ENCODE measurements around the gene FGFRL1.

FGFRL1 gene

GRCh38 chr4:1011022-1011665 lies at the start of gene FGFRL1:
TSS of gene FGFRL1 (plus strand) at chr4:1011626. CDS start at chr4:1012486, 860 bp downstream.
- H3K9me3 ChIP-seq (ENCODE audit: control insufficient read depth in 1 of 2, low read length in 2 of 2) = no peaks in the 10 kb centered on the region

GRCh38 chr4:962231-963208 lies 48.9 kb upstream of the FGFRL1 start:
- Histone ChIP-seq H3K27me3 (ENCODE audit: low read depth, low read length) (no peaks in the 10 kb centered on the region), H3K4me3 (ENCODE audit: low read depth in 1 of 2, low read length in 2 of 2) (no peak overlapping the region), H3K36me3 (ENCODE audit: control insufficient read depth in 1 of 2, insufficient read depth in 2 of 2, low read length in 2 of 2) (peaks cover 2 to 49% of the 10 kb centered on the region in 2 donors), H3K27ac (ENCODE audit: low read length) (no peak overlapping the region), H3K9me3 (ENCODE audit: control insufficient read depth in 1 of 2, low read length in 2 of 2) (no peaks in the 10 kb centered on the region), H3K4me1 (ENCODE audit: control insufficient read depth in 1 of 2, insufficient read depth in 2 of 2, low read length in 2 of 2) (peaks cover 0 to under 1% of the 10 kb centered on the region in 2 donors)

More at GRCh38 chr4:1011022-1011665, at the start of gene FGFRL1:
- Histone ChIP-seq H3K4me3 (ENCODE audit: low read depth in 1 of 2, low read length in 2 of 2) (peak within 1 kb of the TSS; percentile 37 to 75), H3K27me3 (ENCODE audit: low read depth, low read length) (peaks cover 3% of the 10 kb centered on the region), H3K36me3 (ENCODE audit: control insufficient read depth in 1 of 2, insufficient read depth in 2 of 2, low read length in 2 of 2) (no peaks in the 10 kb centered on the region), H3K4me1 (ENCODE audit: control insufficient read depth in 1 of 2, insufficient read depth in 2 of 2, low read length in 2 of 2) (peaks cover 0 to 28% of the 10 kb centered on the region in 2 donors), H3K27ac (ENCODE audit: low read length) (no peak within 1 kb of the TSS)

- Histone ChIP-seq H3K4me1 (ENCODE audit: control insufficient read depth in 1 of 2, insufficient read depth in 2 of 2, low read length in 2 of 2) (peaks cover 0 to 5% of the 10 kb centered on the region in 2 donors), H3K9me3 (ENCODE audit: control insufficient read depth in 1 of 2, low read length in 2 of 2) (no peaks in the 10 kb centered on the region), H3K36me3 (ENCODE audit: control insufficient read depth in 1 of 2, insufficient read depth in 2 of 2, low read length in 2 of 2) (peaks cover 0 to 39% of the 10 kb centered on the region in 2 donors), H3K27ac (ENCODE audit: low read length) (no peak overlapping the region), H3K4me3 (ENCODE audit: low read depth in 1 of 2, low read length in 2 of 2) (no peak overlapping the region), H3K27me3 (ENCODE audit: low read depth, low read length) (no peaks in the 10 kb centered on the region)
Measured at GRCh38 chr4:963276-964225, 47.9 kb upstream of the FGFRL1 start.

GRCh38 chr4:964346-965025 lies 46.9 kb upstream of the FGFRL1 start:
- Histone ChIP-seq H3K9me3 (ENCODE audit: control insufficient read depth in 1 of 2, low read length in 2 of 2) (no peaks in the 10 kb centered on the region), H3K36me3 (ENCODE audit: control insufficient read depth in 1 of 2, insufficient read depth in 2 of 2, low read length in 2 of 2) (peaks cover 0 to 38% of the 10 kb centered on the region in 2 donors), H3K4me3 (ENCODE audit: low read depth in 1 of 2, low read length in 2 of 2) (no peak overlapping the region), H3K4me1 (ENCODE audit: control insufficient read depth in 1 of 2, insufficient read depth in 2 of 2, low read length in 2 of 2) (peaks cover 0 to 5% of the 10 kb centered on the region in 2 donors), H3K27me3 (ENCODE audit: low read depth, low read length) (no peaks in the 10 kb centered on the region), H3K27ac (ENCODE audit: low read length) (no peak overlapping the region)

GRCh38 chr4:965048-965765 lies 46.2 kb upstream of the FGFRL1 start:
- no peaks in the 10 kb centered on the region for H3K9me3 ChIP-seq (ENCODE audit: control insufficient read depth in 1 of 2, low read length in 2 of 2)
- no peaks in the 10 kb centered on the region for H3K27me3 ChIP-seq (ENCODE audit: low read depth, low read length)
- H3K27ac ChIP-seq (ENCODE audit: low read length) = no peak overlapping the region
- no peak overlapping the region for H3K4me3 ChIP-seq (ENCODE audit: low read depth in 1 of 2, low read length in 2 of 2)
- peaks cover 0 to 38% of the 10 kb centered on the region in 2 donors for H3K36me3 ChIP-seq (ENCODE audit: control insufficient read depth in 1 of 2, insufficient read depth in 2 of 2, low read length in 2 of 2)
- H3K4me1 ChIP-seq (ENCODE audit: control insufficient read depth in 1 of 2, insufficient read depth in 2 of 2, low read length in 2 of 2) = peaks cover 0 to 5% of the 10 kb centered on the region in 2 donors

GRCh38 chr4:965766-966134 lies 45.7 kb upstream of the FGFRL1 start:
- H3K27me3 ChIP-seq (ENCODE audit: low read depth, low read length) = no peaks in the 10 kb centered on the region
- peaks cover 0 to 38% of the 10 kb centered on the region in 2 donors for H3K36me3 ChIP-seq (ENCODE audit: control insufficient read depth in 1 of 2, insufficient read depth in 2 of 2, low read length in 2 of 2)
- no peak overlapping the region for H3K27ac ChIP-seq (ENCODE audit: low read length)
- no peaks in the 10 kb centered on the region for H3K9me3 ChIP-seq (ENCODE audit: control insufficient read depth in 1 of 2, low read length in 2 of 2)
- H3K4me3 ChIP-seq (ENCODE audit: low read depth in 1 of 2, low read length in 2 of 2) = no peak overlapping the region
- peaks cover 0 to 5% of the 10 kb centered on the region in 2 donors for H3K4me1 ChIP-seq (ENCODE audit: control insufficient read depth in 1 of 2, insufficient read depth in 2 of 2, low read length in 2 of 2)

- no peaks in the 10 kb centered on the region for H3K27me3 ChIP-seq (ENCODE audit: low read depth, low read length)
- peaks cover 0 to 9% of the 10 kb centered on the region in 2 donors for H3K4me1 ChIP-seq (ENCODE audit: control insufficient read depth in 1 of 2, insufficient read depth in 2 of 2, low read length in 2 of 2)
- no peak overlapping the region for H3K4me3 ChIP-seq (ENCODE audit: low read depth in 1 of 2, low read length in 2 of 2)
- H3K9me3 ChIP-seq (ENCODE audit: control insufficient read depth in 1 of 2, low read length in 2 of 2) = no peaks in the 10 kb centered on the region
- no peak overlapping the region for H3K27ac ChIP-seq (ENCODE audit: low read length)
- H3K36me3 ChIP-seq (ENCODE audit: control insufficient read depth in 1 of 2, insufficient read depth in 2 of 2, low read length in 2 of 2) = peaks cover 0 to 35% of the 10 kb centered on the region in 2 donors
Measured at GRCh38 chr4:966266-967112, 44.9 kb upstream of the FGFRL1 start.

- peaks cover 0 to 18% of the 10 kb centered on the region in 2 donors for H3K4me1 ChIP-seq (ENCODE audit: control insufficient read depth in 1 of 2, insufficient read depth in 2 of 2, low read length in 2 of 2)
- no peaks in the 10 kb centered on the region for H3K27me3 ChIP-seq (ENCODE audit: low read depth, low read length)
- no peaks in the 10 kb centered on the region for H3K9me3 ChIP-seq (ENCODE audit: control insufficient read depth in 1 of 2, low read length in 2 of 2)
- H3K36me3 ChIP-seq (ENCODE audit: control insufficient read depth in 1 of 2, insufficient read depth in 2 of 2, low read length in 2 of 2) = peaks cover 0 to 27% of the 10 kb centered on the region in 2 donors
- H3K4me3 ChIP-seq (ENCODE audit: low read depth in 1 of 2, low read length in 2 of 2) = no peak overlapping the region
- H3K27ac ChIP-seq (ENCODE audit: low read length) = no peak overlapping the region
Measured at GRCh38 chr4:967113-968104, 44.0 kb upstream of the FGFRL1 start.

- Histone ChIP-seq H3K27me3 (ENCODE audit: low read depth, low read length) (no peaks in the 10 kb centered on the region), H3K9me3 (ENCODE audit: control insufficient read depth in 1 of 2, low read length in 2 of 2) (no peaks in the 10 kb centered on the region), H3K27ac (ENCODE audit: low read length) (no peak overlapping the region), H3K4me1 (ENCODE audit: control insufficient read depth in 1 of 2, insufficient read depth in 2 of 2, low read length in 2 of 2) (peaks cover 0 to 24% of the 10 kb centered on the region in 2 donors), H3K36me3 (ENCODE audit: control insufficient read depth in 1 of 2, insufficient read depth in 2 of 2, low read length in 2 of 2) (peaks cover 0 to 19% of the 10 kb centered on the region in 2 donors), H3K4me3 (ENCODE audit: low read depth in 1 of 2, low read length in 2 of 2) (no peak overlapping the region)
Measured at GRCh38 chr4:968221-968620, 43.2 kb upstream of the FGFRL1 start.

Measured in muscle layer of duodenum (tissue), 2 donors.